NB4 (cell line): ENCODE measurements around the gene LTF.

Experiments
- CTCF ChIP-seq: IDR thresholded peaks from one replicate; pipeline ENCODE4 v1.5.1; 2012; ENCODE audit warnings: low read depth, low read length
- MYC ChIP-seq: IDR thresholded peaks from 2 replicates; pipeline ENCODE4 v1.6.1; 2011; ENCODE audit warnings: low read depth, low read length

GRCh38 chr3:46472736-46473135 lies 8.0 kb upstream of the LTF start:
- TF ChIP-seq CTCF (no peak), MYC (no peak)
